ENCODE measurements around the gene DGCR6.
"Not testable (repeated sequence)": the region's sequence is repeated elsewhere in the genome, so short reads cannot be mapped to it uniquely, and the experiment has no call there.

DGCR6 gene

GRCh38 chr22:18957621-18958320, 51.7 kb downstream of the DGCR6 start:
- H3K4me3 ChIP-seq (ENCODE audit: low read depth, low read length); H3K9ac ChIP-seq (ENCODE audit: low read depth, low read length); H3K36me3 ChIP-seq (ENCODE audit: control insufficient read depth, insufficient read depth, low read length); H3K4me1 ChIP-seq (ENCODE audit: control insufficient read depth, insufficient read depth, low read length); H3K9me3 ChIP-seq (ENCODE audit: control insufficient read depth, insufficient read depth, low read length); H3K27me3 ChIP-seq (ENCODE audit: control insufficient read depth, insufficient read depth, low read length): not testable (repeated sequence)

DNA sequence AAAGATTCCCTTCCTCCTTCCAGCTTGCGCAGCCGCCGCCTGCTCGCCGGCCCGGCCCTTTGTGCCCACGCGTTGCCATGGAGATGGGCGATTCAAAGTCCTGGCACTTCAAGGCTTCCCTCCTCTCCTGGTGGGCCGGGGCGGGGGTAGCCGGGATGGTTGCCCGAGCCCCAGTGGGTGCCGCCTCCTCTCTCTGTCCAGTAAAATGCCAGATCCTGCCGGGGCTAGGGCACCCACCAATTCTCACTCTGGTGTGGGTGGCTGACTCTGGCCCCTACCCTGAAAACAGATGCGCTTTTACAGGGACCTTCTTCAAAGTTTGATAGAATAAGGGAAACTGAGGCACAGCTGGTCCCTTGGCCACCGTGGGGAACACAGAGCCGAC, 52.2 kb downstream of the DGCR6 start:
- H3K9ac ChIP-seq (ENCODE audit: low read depth, low read length): not testable (repeated sequence)

GRCh38 chr22:18958738-18959137, 52.6 kb downstream of the DGCR6 start:
- H3K9me3 ChIP-seq (ENCODE audit: control insufficient read depth, insufficient read depth, low read length); H3K9ac ChIP-seq (ENCODE audit: low read depth, low read length); H3K4me1 ChIP-seq (ENCODE audit: control insufficient read depth, insufficient read depth, low read length); H3K27me3 ChIP-seq (ENCODE audit: control insufficient read depth, insufficient read depth, low read length); H3K4me3 ChIP-seq (ENCODE audit: low read depth, low read length); H3K36me3 ChIP-seq (ENCODE audit: control insufficient read depth, insufficient read depth, low read length): not testable (repeated sequence)

More for the DNA sequence above, 52.2 kb downstream of the DGCR6 start:
- not testable (repeated sequence) for H3K36me3 ChIP-seq (ENCODE audit: control insufficient read depth, insufficient read depth, low read length); H3K27me3 ChIP-seq (ENCODE audit: control insufficient read depth, insufficient read depth, low read length); H3K9me3 ChIP-seq (ENCODE audit: control insufficient read depth, insufficient read depth, low read length); H3K4me3 ChIP-seq (ENCODE audit: low read depth, low read length); H3K4me1 ChIP-seq (ENCODE audit: control insufficient read depth, insufficient read depth, low read length)

DNA sequence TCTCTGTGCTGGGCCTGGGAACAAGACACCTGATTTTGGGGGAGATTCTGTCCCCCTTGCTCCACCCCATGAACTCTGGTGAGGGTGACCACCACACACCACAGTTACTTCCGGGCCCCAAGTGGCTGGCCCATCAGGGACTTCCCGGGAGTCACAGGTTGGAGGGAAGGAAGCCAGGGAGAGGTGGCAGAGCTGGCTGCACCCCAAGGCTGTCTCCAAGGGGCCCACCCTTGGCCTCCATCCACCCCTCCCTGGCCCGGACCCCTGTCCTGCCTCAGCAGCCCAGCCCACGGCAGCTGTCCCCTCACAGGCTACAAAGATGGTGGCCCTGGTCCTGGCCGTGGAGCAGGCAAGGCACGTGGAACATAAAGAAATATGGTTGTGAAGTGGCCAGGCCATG, 53.1 kb downstream of the DGCR6 start:
- H3K27me3 ChIP-seq (ENCODE audit: control insufficient read depth, insufficient read depth, low read length); H3K4me3 ChIP-seq (ENCODE audit: low read depth, low read length); H3K4me1 ChIP-seq (ENCODE audit: control insufficient read depth, insufficient read depth, low read length); H3K36me3 ChIP-seq (ENCODE audit: control insufficient read depth, insufficient read depth, low read length); H3K9me3 ChIP-seq (ENCODE audit: control insufficient read depth, insufficient read depth, low read length); H3K9ac ChIP-seq (ENCODE audit: low read depth, low read length): not testable (repeated sequence)

- H3K9ac ChIP-seq (ENCODE audit: low read depth, low read length); H3K27me3 ChIP-seq (ENCODE audit: control insufficient read depth, insufficient read depth, low read length); H3K9me3 ChIP-seq (ENCODE audit: control insufficient read depth, insufficient read depth, low read length); H3K4me3 ChIP-seq (ENCODE audit: low read depth, low read length); H3K36me3 ChIP-seq (ENCODE audit: control insufficient read depth, insufficient read depth, low read length); H3K4me1 ChIP-seq (ENCODE audit: control insufficient read depth, insufficient read depth, low read length): not testable (repeated sequence)
These were observed 53.6 kb downstream of the DGCR6 start for GRCh38 chr22:18959741-18960140.

DNA sequence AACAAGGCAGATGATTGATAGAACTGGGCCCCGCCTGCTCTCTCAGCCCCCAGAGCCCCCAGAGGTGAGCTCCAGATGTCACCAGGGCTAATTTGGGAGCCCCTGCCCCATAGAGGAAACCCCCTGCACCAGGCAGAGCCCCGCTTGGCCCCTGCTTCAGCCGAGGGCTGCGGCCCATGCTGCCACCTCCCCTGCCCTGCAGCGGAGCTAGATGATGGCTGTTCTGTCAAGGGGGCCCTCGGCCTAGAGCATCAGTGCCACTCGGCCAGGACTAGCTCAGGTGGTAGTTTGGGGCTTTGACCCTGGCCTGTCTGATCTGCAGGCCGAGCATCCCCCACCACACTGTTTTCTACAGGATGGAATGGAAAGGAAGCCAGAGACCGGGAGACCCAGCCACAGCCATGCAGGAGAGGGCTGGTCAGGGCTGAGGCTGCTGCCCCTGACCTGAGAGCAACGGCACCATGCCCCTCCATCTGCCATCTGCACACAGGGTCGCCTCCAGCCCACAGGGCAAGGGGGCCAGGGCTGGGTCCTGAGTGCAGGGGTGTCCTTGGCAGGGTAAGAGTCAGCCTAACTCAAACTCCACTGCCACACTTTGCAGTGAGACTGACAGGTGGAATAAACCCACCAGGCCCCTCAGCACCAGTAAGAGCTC, 54.2 kb downstream of the DGCR6 start:
- not testable (repeated sequence) for H3K9ac ChIP-seq (ENCODE audit: low read depth, low read length); H3K9me3 ChIP-seq (ENCODE audit: control insufficient read depth, insufficient read depth, low read length); H3K4me3 ChIP-seq (ENCODE audit: low read depth, low read length); H3K36me3 ChIP-seq (ENCODE audit: control insufficient read depth, insufficient read depth, low read length); H3K4me1 ChIP-seq (ENCODE audit: control insufficient read depth, insufficient read depth, low read length); H3K27me3 ChIP-seq (ENCODE audit: control insufficient read depth, insufficient read depth, low read length)

DNA sequence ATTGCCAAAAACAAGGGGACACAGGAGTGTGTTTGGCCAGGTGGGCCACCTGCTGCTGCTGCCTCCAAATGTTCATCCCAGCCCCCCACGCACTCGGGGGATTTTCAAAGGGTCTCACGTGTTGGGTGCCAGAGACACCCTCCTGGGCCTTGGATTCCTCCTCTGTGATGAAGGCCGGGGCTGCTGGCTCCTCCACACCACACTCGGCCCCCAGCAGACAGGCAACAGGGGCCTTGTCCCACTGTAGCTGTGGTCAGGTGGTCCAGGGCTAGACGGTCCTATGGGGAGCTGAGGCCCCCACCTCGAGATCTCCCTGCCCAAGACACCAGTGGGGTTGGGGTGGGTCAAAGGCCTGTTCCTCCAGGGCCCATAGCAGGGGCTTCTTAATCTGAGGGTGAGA, 55.1 kb downstream of the DGCR6 start:
- not testable (repeated sequence) for H3K4me3 ChIP-seq (ENCODE audit: low read depth, low read length); H3K9ac ChIP-seq (ENCODE audit: low read depth, low read length); H3K36me3 ChIP-seq (ENCODE audit: control insufficient read depth, insufficient read depth, low read length); H3K4me1 ChIP-seq (ENCODE audit: control insufficient read depth, insufficient read depth, low read length); H3K9me3 ChIP-seq (ENCODE audit: control insufficient read depth, insufficient read depth, low read length); H3K27me3 ChIP-seq (ENCODE audit: control insufficient read depth, insufficient read depth, low read length)
